HEK293 (cell line): ENCODE results near the gene ZNF423.

ENCODE experiments used
- CTCF ChIA-PET: fragments of 350-600 bp; formaldehyde crosslinking; extraction: SDS; loops from one replicate; lab custom pipeline; 2021; ENCODE audit warnings: antibody characterized with exemption; lab: Yijun Ruan, JAX
- POLR2A ChIA-PET: fragments of 300-600 bp; formaldehyde crosslinking; extraction: SDS; loops from one replicate; lab custom pipeline; 2020; ENCODE audit warnings: antibody characterized with exemption, inconsistent platforms; lab: Yijun Ruan, JAX
- H3K27ac ChIP-seq: fragments of 200-500 bp; sonication (Bioruptor generic); 2 replicates; pipeline ENCODE4 v1.5.1; 2014; ENCODE audit warnings: low read depth, low read length, control low read depth, inconsistent platforms; ENCODE audit errors: extremely low read depth
- H3K36me3 ChIP-seq, 2 experiments: fragments of 200-500 bp in 1 of 2; sonication (Bioruptor generic) in 1 of 2; 1 replicate in 1 of 2; 2 replicates in 1 of 2; pipeline ENCODE4 v1.5.1; 2014 to 2017; ENCODE audit warnings: inconsistent platforms in 2 of 2, low read length in 2 of 2; ENCODE audit not compliant: control insufficient read depth in 2 of 2, insufficient read depth in 1 of 2
- H3K4me1 ChIP-seq: fragments of 200-500 bp; sonication (Bioruptor generic); 2 replicates; pipeline ENCODE4 v1.5.1; 2014; ENCODE audit warnings: mild to moderate bottlenecking, low read length, inconsistent platforms; ENCODE audit not compliant: control insufficient read depth, insufficient read depth
- H3K4me3 ChIP-seq: 2 replicates; pipeline ENCODE4 v1.5.1; 2011; ENCODE audit warnings: low read depth, mild to moderate bottlenecking, control low read depth, low read length, moderate library complexity
- H3K9me3 ChIP-seq: fragments of 200-500 bp; sonication (Bioruptor generic); 2 replicates; pipeline ENCODE4 v1.5.1; 2014; ENCODE audit warnings: low read depth, low read length, inconsistent platforms; ENCODE audit not compliant: control insufficient read depth, insufficient read depth
- KLF16 ChIP-seq: fragments of 450-650 bp; formaldehyde crosslinking; IDR thresholded peaks from 2 replicates; pipeline ENCODE4 v1.5.1; 2017; ENCODE audit warnings: missing biosample characterization, missing genetic modification characterization
- PRDM10 ChIP-seq: fragments of 450-650 bp; formaldehyde crosslinking; IDR thresholded peaks from 2 replicates; pipeline ENCODE4 v1.5.1; 2016; ENCODE audit warnings: missing biosample characterization, missing genetic modification characterization
- RBAK ChIP-seq: fragments of 450-650 bp; formaldehyde crosslinking; IDR thresholded peaks from 2 replicates; pipeline ENCODE4 v1.5.1; 2016; ENCODE audit warnings: missing biosample characterization, missing genetic modification characterization
- SALL2 ChIP-seq: fragments of 450-650 bp; formaldehyde crosslinking; IDR thresholded peaks from 2 replicates; pipeline ENCODE4 v1.5.0; 2017; ENCODE audit warnings: missing biosample characterization, mild to moderate bottlenecking, missing genetic modification characterization, borderline replicate concordance
- SETDB1 ChIP-seq: IDR thresholded peaks from one replicate; pipeline ENCODE4 v1.6.1; 2017; ENCODE audit warnings: mild to moderate bottlenecking, low read length, moderate library complexity, mixed read lengths; ENCODE audit not compliant: insufficient read length
- SP3 ChIP-seq: fragments of 450-650 bp; formaldehyde crosslinking; IDR thresholded peaks from 2 replicates; pipeline ENCODE4 v1.5.1; 2016; ENCODE audit warnings: missing biosample characterization, missing genetic modification characterization
- SP7 ChIP-seq: fragments of 450-650 bp; formaldehyde crosslinking; IDR thresholded peaks from 2 replicates; pipeline ENCODE4 v1.5.1; 2016; ENCODE audit warnings: missing biosample characterization, missing genetic modification characterization
- ZIC2 ChIP-seq: fragments of 450-650 bp; formaldehyde crosslinking; IDR thresholded peaks from 2 replicates; pipeline ENCODE4 v1.5.1; 2016; ENCODE audit warnings: missing biosample characterization, missing genetic modification characterization
- ZNF114 ChIP-seq: fragments of 450-650 bp; formaldehyde crosslinking; IDR thresholded peaks from 2 replicates; pipeline ENCODE4 v1.5.0; 2017; ENCODE audit warnings: missing biosample characterization, missing genetic modification characterization
- ZNF18 ChIP-seq: fragments of 450-650 bp; formaldehyde crosslinking; IDR thresholded peaks from 2 replicates; pipeline ENCODE4 v1.5.1; 2016; ENCODE audit warnings: missing biosample characterization, missing genetic modification characterization
- ZNF223 ChIP-seq: fragments of 450-650 bp; formaldehyde crosslinking; IDR thresholded peaks from 2 replicates; pipeline ENCODE4 v1.5.1; 2016; ENCODE audit warnings: missing biosample characterization, missing genetic modification characterization
- ZNF266 ChIP-seq: fragments of 450-650 bp; formaldehyde crosslinking; IDR thresholded peaks from 2 replicates; pipeline ENCODE4 v1.5.1; 2016; ENCODE audit warnings: missing biosample characterization, missing genetic modification characterization, low read depth
- ZNF341 ChIP-seq: fragments of 450-650 bp; formaldehyde crosslinking; IDR thresholded peaks from 2 replicates; pipeline ENCODE4; 2016; ENCODE audit warnings: low read depth, missing biosample characterization, missing genetic modification characterization
- ZNF366 ChIP-seq: fragments of 450-650 bp; formaldehyde crosslinking; conservative IDR thresholded peaks from 2 replicates; pipeline ENCODE4 v1.5.1; 2016; ENCODE audit warnings: missing biosample characterization, missing genetic modification characterization
- ZNF433 ChIP-seq: fragments of 450-650 bp; formaldehyde crosslinking; IDR thresholded peaks from 2 replicates; pipeline ENCODE4 v1.5.1; 2016; ENCODE audit warnings: missing biosample characterization, missing genetic modification characterization, low read depth
- ZNF449 ChIP-seq: fragments of 450-650 bp; formaldehyde crosslinking; IDR thresholded peaks from 2 replicates; pipeline ENCODE4 v1.5.1; 2017; ENCODE audit warnings: missing biosample characterization, mild to moderate bottlenecking, missing genetic modification characterization, moderate library complexity
- ZNF529 ChIP-seq: fragments of 450-650 bp; formaldehyde crosslinking; IDR thresholded peaks from 2 replicates; pipeline ENCODE4 v1.5.1; 2017; ENCODE audit warnings: missing genetic modification characterization, missing biosample characterization; ENCODE audit not compliant: insufficient replicate concordance
- ZNF544 ChIP-seq: fragments of 450-650 bp; formaldehyde crosslinking; IDR thresholded peaks from 2 replicates; pipeline ENCODE4 v1.5.0; 2017; ENCODE audit warnings: missing biosample characterization, missing genetic modification characterization
- ZNF623 ChIP-seq: fragments of 450-650 bp; formaldehyde crosslinking; IDR thresholded peaks from 2 replicates; pipeline ENCODE4 v1.5.1; 2016; ENCODE audit warnings: missing biosample characterization, missing genetic modification characterization
- ZNF626 ChIP-seq: fragments of 450-650 bp; sonication (Bioruptor Pico); formaldehyde crosslinking; IDR thresholded peaks from 2 replicates; pipeline ENCODE4 v1.5.1; 2018; ENCODE audit warnings: missing biosample characterization, missing genetic modification characterization, inconsistent platforms
- ZNF777 ChIP-seq: fragments of 450-650 bp; formaldehyde crosslinking; IDR thresholded peaks from 2 replicates; pipeline ENCODE4 v1.5.1; 2017; ENCODE audit warnings: missing biosample characterization, missing genetic modification characterization, borderline replicate concordance
- ZNF785 ChIP-seq: fragments of 450-650 bp; formaldehyde crosslinking; IDR thresholded peaks from 2 replicates; pipeline ENCODE4 v1.5.1; 2016; ENCODE audit warnings: missing biosample characterization, missing genetic modification characterization
- ZNF791 ChIP-seq: fragments of 450-650 bp; formaldehyde crosslinking; IDR thresholded peaks from 2 replicates; pipeline ENCODE4 v1.5.1; 2016; ENCODE audit warnings: missing biosample characterization, missing genetic modification characterization
- ZNF792 ChIP-seq: fragments of 450-650 bp; formaldehyde crosslinking; IDR thresholded peaks from 2 replicates; pipeline ENCODE4 v1.5.1; 2016; ENCODE audit warnings: missing biosample characterization, missing genetic modification characterization
- ZSCAN4 ChIP-seq: fragments of 450-650 bp; formaldehyde crosslinking; IDR thresholded peaks from 2 replicates; pipeline ENCODE4 v1.5.1; 2017; ENCODE audit warnings: missing biosample characterization, missing genetic modification characterization

ZNF423 gene

GRCh38 chr16:49833796-49834530, 21.9 kb downstream of the ZNF423 start:
- ChIA-PET POLR2A (no interaction called here), CTCF (no interaction called here)
- Histone ChIP-seq H3K4me3 (no peak overlapping the region), H3K36me3 (no peaks in the 10 kb centered on the region), H3K4me1 (no peaks in the 10 kb centered on the region), H3K9me3 (no peaks in the 10 kb centered on the region), H3K27ac (no peak overlapping the region)
- TF ChIP-seq PRDM10 (tag by site-specific recombination) (no peak), SP7 (no peak), ZNF449 (no peak), ZNF544 (tag by site-specific recombination) (no peak), ZNF785 (tag by site-specific recombination) (no peak), ZNF223 (tag by site-specific recombination) (no peak), ZIC2 (tag by site-specific recombination) (no peak), ZNF433 (tag by site-specific recombination) (no peak), ZNF18 (no peak), ZNF529 (tag by site-specific recombination) (no peak), SALL2 (tag by site-specific recombination) (no peak), ZNF114 (tag by site-specific recombination) (no peak), SP3 (tag by site-specific recombination) (no peak), ZNF366 (tag by site-specific recombination) (no peak), ZNF266 (no peak), ZNF777 (tag by site-specific recombination) (no peak), ZNF626 (tag by site-specific recombination) (no peak), ZNF623 (tag by site-specific recombination) (no peak), ZNF791 (no peak)

- CTCF ChIA-PET = no interaction called here
- no peak overlapping the region for H3K27ac ChIP-seq
- H3K9me3 ChIP-seq = no peaks in the 10 kb centered on the region
- POLR2A ChIA-PET = no interaction called here
- H3K4me3 ChIP-seq = no peak overlapping the region
- H3K4me1 ChIP-seq = no peaks in the 10 kb centered on the region
- no peaks in the 10 kb centered on the region for H3K36me3 ChIP-seq
- TF ChIP-seq RBAK = no peak
- TF ChIP-seq ZNF341 (tag by site-specific recombination) = peak; percentile 65
- TF ChIP-seq ZNF792 = no peak
- no peak for TF ChIP-seq ZNF623 (tag by site-specific recombination)
- TF ChIP-seq KLF16 (tag by site-specific recombination) = no peak
- TF ChIP-seq ZSCAN4 (tag by site-specific recombination) = no peak
- TF ChIP-seq SETDB1 = no peak
- TF ChIP-seq, all 188 proteins: peak for 1
Measured at GRCh38 chr16:49833085-49833484, 22.8 kb downstream of the ZNF423 start.
